GM06990 (cell line): ENCODE measurements around the gene ANK3.

ENCODE experiments used
- DNase-seq: peaks from one replicate; pipeline ENCODE4 v3.0.0-alpha.2; 2011; ENCODE audit not compliant: insufficient read length; ENCODE audit errors: extremely low read depth
- H3K27me3 ChIP-seq: replicated peaks from 2 replicates; pipeline ENCODE4 v1.6.0; 2011; ENCODE audit warnings: low read length; ENCODE audit not compliant: control insufficient read depth, insufficient read depth
- H3K36me3 ChIP-seq: 2 replicates; pipeline ENCODE4 v1.5.1; 2011; ENCODE audit warnings: low read length; ENCODE audit not compliant: control insufficient read depth, insufficient read depth
- H3K4me3 ChIP-seq: replicated peaks from 2 replicates; pipeline ENCODE4 v1.5.1; 2011; ENCODE audit warnings: low read depth, mild to moderate bottlenecking, control low read depth, low read length
- CTCF ChIP-seq: IDR thresholded peaks from 2 replicates; pipeline ENCODE4 v1.5.1; 2011; ENCODE audit warnings: low read length, control low read depth, mild to moderate bottlenecking, inconsistent platforms; ENCODE audit not compliant: insufficient read depth, poor library complexity, severe bottlenecking

The ANK3 gene

GRCh38 chr10:60413306-60414012 lies 23.8 kb upstream of the ANK3 start:
- Histone ChIP-seq H3K27me3 (no peaks in the 10 kb centered on the region), H3K4me3 (no peak overlapping the region), H3K36me3 (no peaks in the 10 kb centered on the region)
- DNase-seq = no peak
- no peak for TF ChIP-seq CTCF

GRCh38 chr10:60410970-60411369 lies 21.3 kb upstream of the ANK3 start:
- TF ChIP-seq CTCF = no peak
- H3K4me3 ChIP-seq = no peak overlapping the region
- no peak for DNase-seq
- H3K27me3 ChIP-seq = no peaks in the 10 kb centered on the region
- H3K36me3 ChIP-seq = no peaks in the 10 kb centered on the region

- H3K27me3 ChIP-seq = no peaks in the 10 kb centered on the region
- no peak for DNase-seq
- no peak overlapping the region for H3K4me3 ChIP-seq
- TF ChIP-seq CTCF = no peak
- H3K36me3 ChIP-seq = no peaks in the 10 kb centered on the region
Measured at GRCh38 chr10:60409202-60409601, 19.5 kb upstream of the ANK3 start.

- Histone ChIP-seq H3K27me3 (no peaks in the 10 kb centered on the region), H3K4me3 (no peak overlapping the region), H3K36me3 (no peaks in the 10 kb centered on the region)
- TF ChIP-seq CTCF = no peak
- DNase-seq = no peak
Measured at GRCh38 chr10:60406182-60406581, 16.5 kb upstream of the ANK3 start.

- no peak for DNase-seq
- no peaks in the 10 kb centered on the region for H3K36me3 ChIP-seq
- no peak for TF ChIP-seq CTCF
- H3K4me3 ChIP-seq = no peak overlapping the region
- H3K27me3 ChIP-seq = no peaks in the 10 kb centered on the region
Measured at GRCh38 chr10:60405172-60405571, 15.5 kb upstream of the ANK3 start.

- Histone ChIP-seq H3K36me3 (no peaks in the 10 kb centered on the region), H3K27me3 (no peaks in the 10 kb centered on the region), H3K4me3 (no peak overlapping the region)
- DNase-seq = no peak
- TF ChIP-seq CTCF = no peak
Measured at GRCh38 chr10:60403168-60403873, 13.6 kb upstream of the ANK3 start.
